DOHH2 (cell line): Measurements from ENCODE around the gene TNK1.
"Not testable (repeated sequence)": the region's sequence is repeated elsewhere in the genome, so short reads cannot be mapped to it uniquely, and the experiment has no call there.

Source experiments
- H3F3A ChIP-seq: fragments of 200-600 bp; sonication (generic), shearing (Covaris generic); 2 replicates; pipeline ENCODE4 v1.6.0; 2016; ENCODE audit warnings: antibody characterized with exemption, mild to moderate bottlenecking; ENCODE audit not compliant: control insufficient read depth, insufficient read depth
- H3K27ac ChIP-seq: fragments of 200-600 bp; sonication (generic); 2 replicates; pipeline ENCODE4 v1.5.1; 2014; ENCODE audit warnings: low read depth, mild to moderate bottlenecking, low read length, moderate library complexity
- H3K27me3 ChIP-seq: fragments of 200-600 bp; sonication (generic); 2 replicates; pipeline ENCODE4 v1.6.1; 2014; ENCODE audit warnings: mild to moderate bottlenecking, low read length, mixed read lengths; ENCODE audit not compliant: control insufficient read depth
- H3K36me3 ChIP-seq: fragments of 200-600 bp; sonication (generic); 2 replicates; pipeline ENCODE4 v1.6.1; 2014; ENCODE audit warnings: mild to moderate bottlenecking, low read length, moderate library complexity, mixed read lengths; ENCODE audit not compliant: control insufficient read depth
- H3K4me1 ChIP-seq: fragments of 200-600 bp; sonication (generic); 2 replicates; pipeline ENCODE4 v1.6.1; 2014; ENCODE audit warnings: mild to moderate bottlenecking, low read length, mixed read lengths; ENCODE audit not compliant: control insufficient read depth
- H3K4me2 ChIP-seq: fragments of 200-600 bp; sonication (generic); 2 replicates; pipeline ENCODE4 v1.6.0; 2014; ENCODE audit warnings: mild to moderate bottlenecking, low read length, moderate library complexity
- H3K4me3 ChIP-seq: fragments of 200-600 bp; sonication (generic); 2 replicates; pipeline ENCODE4 v1.5.1; 2014; ENCODE audit warnings: mild to moderate bottlenecking, low read length, mixed read lengths
- H3K79me2 ChIP-seq: fragments of 200-600 bp; sonication (generic); 2 replicates; pipeline ENCODE4 v1.6.1; 2014; ENCODE audit warnings: mild to moderate bottlenecking, low read length, mixed read lengths; ENCODE audit not compliant: control insufficient read depth
- H3K9me2 ChIP-seq: fragments of 200-600 bp; sonication (generic); replicated peaks from 2 replicates; pipeline ENCODE4 v1.6.1; 2014; ENCODE audit warnings: mild to moderate bottlenecking, low read length, mixed read lengths; ENCODE audit not compliant: control insufficient read depth
- H3K9me3 ChIP-seq: fragments of 200-600 bp; sonication (generic); 2 replicates; pipeline ENCODE4 v1.6.1; 2014; ENCODE audit warnings: antibody characterized with exemption, low read length, mixed read lengths; ENCODE audit not compliant: control insufficient read depth, insufficient read depth
- H4K20me1 ChIP-seq: fragments of 200-600 bp; sonication (generic); 2 replicates; pipeline ENCODE4 v1.6.0; 2014; ENCODE audit warnings: low read depth, mild to moderate bottlenecking, antibody characterized with exemption, low read length, moderate library complexity; ENCODE audit not compliant: control insufficient read depth, insufficient read depth
- EZH2phosphoT487 ChIP-seq: fragments of 200-600 bp; sonication (generic); IDR thresholded peaks from 2 replicates; pipeline ENCODE4 v1.6.1; 2017; ENCODE audit warnings: borderline replicate concordance, mild to moderate bottlenecking, antibody characterized with exemption, low read length, moderate library complexity, mixed read lengths
- TF ChIP-seq, protein P1 (sequence below): fragments of 200-600 bp; sonication (generic); IDR thresholded peaks from one replicate; pipeline ENCODE4 v1.5.1; 2014; ENCODE audit warnings: antibody characterized with exemption, mild to moderate bottlenecking, low read depth, low read length; ENCODE audit not compliant: poor library complexity, severe bottlenecking

TNK1 gene

DNA sequence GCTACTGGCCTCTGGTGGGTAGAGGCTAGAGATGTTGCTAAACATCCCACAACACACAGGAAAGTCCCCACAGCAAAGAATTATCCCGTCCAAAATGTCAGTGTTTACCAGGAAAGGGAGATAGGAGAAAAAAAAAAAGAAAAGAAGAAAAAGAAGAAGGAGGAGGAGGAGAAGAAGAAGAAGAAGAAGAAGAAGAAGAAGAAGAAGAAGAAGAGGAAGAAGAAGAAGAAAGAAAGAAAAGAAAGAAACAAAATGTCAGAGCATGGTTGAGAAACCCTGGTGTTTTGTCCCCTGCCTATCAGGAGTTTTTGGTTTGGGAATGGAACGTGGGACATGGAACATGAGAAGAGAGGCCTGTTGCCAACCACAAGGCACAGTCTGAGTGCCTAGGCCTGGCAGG lies 23.5 kb upstream of the TNK1 start:
- no peak for TF ChIP-seq EZH2phosphoT487
- TF ChIP-seq, protein P1, sequence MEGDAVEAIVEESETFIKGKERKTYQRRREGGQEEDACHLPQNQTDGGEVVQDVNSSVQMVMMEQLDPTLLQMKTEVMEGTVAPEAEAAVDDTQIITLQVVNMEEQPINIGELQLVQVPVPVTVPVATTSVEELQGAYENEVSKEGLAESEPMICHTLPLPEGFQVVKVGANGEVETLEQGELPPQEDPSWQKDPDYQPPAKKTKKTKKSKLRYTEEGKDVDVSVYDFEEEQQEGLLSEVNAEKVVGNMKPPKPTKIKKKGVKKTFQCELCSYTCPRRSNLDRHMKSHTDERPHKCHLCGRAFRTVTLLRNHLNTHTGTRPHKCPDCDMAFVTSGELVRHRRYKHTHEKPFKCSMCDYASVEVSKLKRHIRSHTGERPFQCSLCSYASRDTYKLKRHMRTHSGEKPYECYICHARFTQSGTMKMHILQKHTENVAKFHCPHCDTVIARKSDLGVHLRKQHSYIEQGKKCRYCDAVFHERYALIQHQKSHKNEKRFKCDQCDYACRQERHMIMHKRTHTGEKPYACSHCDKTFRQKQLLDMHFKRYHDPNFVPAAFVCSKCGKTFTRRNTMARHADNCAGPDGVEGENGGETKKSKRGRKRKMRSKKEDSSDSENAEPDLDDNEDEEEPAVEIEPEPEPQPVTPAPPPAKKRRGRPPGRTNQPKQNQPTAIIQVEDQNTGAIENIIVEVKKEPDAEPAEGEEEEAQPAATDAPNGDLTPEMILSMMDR, result no peak
- Histone ChIP-seq H3K27me3 (no peaks in the 10 kb centered on the region), H3K9me2 (no peaks in the 10 kb centered on the region), H3K4me1 (peaks cover 10% of the 10 kb centered on the region), H3K4me3 (no peak overlapping the region), H4K20me1 (no peaks in the 10 kb centered on the region), H3K79me2 (no peaks in the 10 kb centered on the region), H3K36me3 (no peaks in the 10 kb centered on the region), H3K27ac (no peak overlapping the region), H3F3A (0 out of 2 replicates have a peak, but pooled peaks cover 3% of the 10 kb centered on the region), H3K9me3 (no peaks in the 10 kb centered on the region), H3K4me2 (no peak overlapping the region)

DNA sequence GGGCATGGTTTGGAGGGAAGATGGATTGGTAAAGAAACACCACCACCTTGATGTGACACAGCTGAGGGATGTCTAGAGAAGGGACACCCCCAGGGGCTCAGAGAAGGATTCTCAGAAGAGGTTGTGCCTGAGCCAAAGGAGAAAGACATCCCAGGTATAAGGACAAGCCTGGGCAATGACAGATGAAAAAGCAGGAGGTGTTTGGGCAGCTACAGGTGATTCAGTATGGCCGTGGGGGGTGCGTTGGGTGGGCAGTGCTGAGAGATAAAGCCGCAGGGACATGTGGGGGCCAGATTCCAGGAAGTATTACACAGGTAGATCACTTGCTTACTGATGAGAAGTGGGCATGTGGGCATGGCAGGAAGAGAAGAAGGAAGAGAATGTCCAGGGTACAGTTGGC lies 19.0 kb upstream of the TNK1 start:
- Histone ChIP-seq H3K9me3 (no peaks in the 10 kb centered on the region), H3F3A (no peaks in the 10 kb centered on the region), H3K79me2 (no peaks in the 10 kb centered on the region), H3K4me3 (no peak overlapping the region), H4K20me1 (no peaks in the 10 kb centered on the region), H3K9me2 (no peaks in the 10 kb centered on the region), H3K4me1 (no peaks in the 10 kb centered on the region), H3K36me3 (no peaks in the 10 kb centered on the region), H3K27me3 (no peaks in the 10 kb centered on the region), H3K4me2 (no peak overlapping the region), H3K27ac (no peak overlapping the region)
- TF ChIP-seq, protein P1, result no peak
- no peak for TF ChIP-seq EZH2phosphoT487

- H3K27ac ChIP-seq, result no peak overlapping the region
- no peak overlapping the region for H3K4me3 ChIP-seq
- no peaks in the 10 kb centered on the region for H3K9me2 ChIP-seq
- H3K4me2 ChIP-seq, result no peak overlapping the region
- H3K4me1 ChIP-seq, result no peaks in the 10 kb centered on the region
- no peaks in the 10 kb centered on the region for H4K20me1 ChIP-seq
- H3K9me3 ChIP-seq, result no peaks in the 10 kb centered on the region
- no peak for TF ChIP-seq EZH2phosphoT487
- TF ChIP-seq, protein P1, result no peak
- no peaks in the 10 kb centered on the region for H3K27me3 ChIP-seq
- no peaks in the 10 kb centered on the region for H3K79me2 ChIP-seq
- no peaks in the 10 kb centered on the region for H3K36me3 ChIP-seq
- no peaks in the 10 kb centered on the region for H3F3A ChIP-seq
Observed at GRCh38 chr17:7363311-7363710, 17.6 kb upstream of the TNK1 start.

GRCh38 chr17:7365963-7366362 lies 14.9 kb upstream of the TNK1 start:
- H3K36me3 ChIP-seq, H3K9me2 ChIP-seq, H3K79me2 ChIP-seq, H3K9me3 ChIP-seq, H3K27me3 ChIP-seq, H3F3A ChIP-seq, H3K4me2 ChIP-seq, H4K20me1 ChIP-seq, H3K4me1 ChIP-seq, H3K4me3 ChIP-seq, H3K27ac ChIP-seq: not testable (repeated sequence)
